Measurements from ENCODE around the gene SPATA25.

Gene SPATA25

GRCh38 chr20:45866454-45866853 is 21.0 kb downstream of the SPATA25 start:
- no peak for DNase-seq (ENCODE audit: low read depth in 2 of 2)

GRCh38 chr20:45863543-45864470 is 23.6 kb downstream of the SPATA25 start:
- no peak for DNase-seq (ENCODE audit: low read depth in 2 of 2)

GRCh38 chr20:45861221-45862075 is 26.0 kb downstream of the SPATA25 start:
- DNase-seq (ENCODE audit: low read depth in 2 of 2), result no peak

DNA sequence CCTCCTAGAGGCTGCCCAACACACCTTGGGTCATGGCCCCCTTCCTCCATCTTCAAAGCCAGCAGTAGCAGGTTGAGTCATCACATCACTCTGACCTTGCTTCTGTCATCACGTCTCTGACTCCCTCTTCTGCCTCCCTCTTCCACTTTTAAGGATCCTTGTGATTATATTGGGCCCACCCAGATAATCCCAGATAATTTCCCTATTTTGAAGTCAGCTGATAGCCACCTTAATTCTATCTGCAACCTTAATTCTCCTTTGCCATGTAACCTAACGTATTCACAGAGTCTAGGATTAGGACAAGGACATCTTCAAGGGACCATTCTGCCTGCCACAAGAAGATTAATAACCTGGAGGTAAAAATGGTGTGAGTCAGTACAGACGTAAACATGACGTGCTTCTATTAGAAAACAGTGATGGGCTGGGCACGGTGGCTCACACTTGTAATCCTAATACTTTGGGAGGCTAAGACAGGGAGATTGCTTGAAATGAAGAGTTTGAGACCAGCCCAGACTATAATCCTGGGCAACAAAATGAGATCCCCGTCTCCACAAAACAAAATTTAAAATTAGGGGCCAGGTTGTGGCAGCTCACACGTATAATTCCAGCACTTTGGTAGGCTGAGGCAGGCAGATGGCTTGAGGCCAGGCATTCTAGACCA is 26.7 kb downstream of the SPATA25 start:
- no peak for DNase-seq (ENCODE audit: low read depth in 2 of 2)

DNA sequence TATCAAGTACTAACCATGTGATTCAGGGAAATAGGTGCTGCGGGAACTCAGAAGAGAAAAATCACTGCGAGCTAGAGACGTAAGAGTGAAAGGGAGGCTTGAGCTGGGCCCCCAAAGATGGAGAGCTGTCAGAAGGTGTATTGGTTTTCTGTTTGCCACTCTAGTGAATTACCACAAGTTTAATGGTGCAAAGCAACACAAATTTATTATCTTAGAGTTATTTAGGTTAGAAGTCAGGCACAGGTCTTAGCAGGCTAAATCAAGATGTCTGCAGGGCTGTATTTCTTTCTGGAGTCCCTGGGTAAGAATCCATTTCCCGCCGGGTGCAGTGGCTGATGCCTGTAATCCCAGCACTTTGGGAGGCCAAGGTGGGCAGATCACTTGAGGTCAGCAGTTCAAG is 27.5 kb downstream of the SPATA25 start:
- DNase-seq (ENCODE audit: low read depth in 2 of 2), result no peak

GRCh38 chr20:45857882-45858216 is 29.6 kb downstream of the SPATA25 start:
- no peak for DNase-seq (ENCODE audit: low read depth in 2 of 2)

DNA sequence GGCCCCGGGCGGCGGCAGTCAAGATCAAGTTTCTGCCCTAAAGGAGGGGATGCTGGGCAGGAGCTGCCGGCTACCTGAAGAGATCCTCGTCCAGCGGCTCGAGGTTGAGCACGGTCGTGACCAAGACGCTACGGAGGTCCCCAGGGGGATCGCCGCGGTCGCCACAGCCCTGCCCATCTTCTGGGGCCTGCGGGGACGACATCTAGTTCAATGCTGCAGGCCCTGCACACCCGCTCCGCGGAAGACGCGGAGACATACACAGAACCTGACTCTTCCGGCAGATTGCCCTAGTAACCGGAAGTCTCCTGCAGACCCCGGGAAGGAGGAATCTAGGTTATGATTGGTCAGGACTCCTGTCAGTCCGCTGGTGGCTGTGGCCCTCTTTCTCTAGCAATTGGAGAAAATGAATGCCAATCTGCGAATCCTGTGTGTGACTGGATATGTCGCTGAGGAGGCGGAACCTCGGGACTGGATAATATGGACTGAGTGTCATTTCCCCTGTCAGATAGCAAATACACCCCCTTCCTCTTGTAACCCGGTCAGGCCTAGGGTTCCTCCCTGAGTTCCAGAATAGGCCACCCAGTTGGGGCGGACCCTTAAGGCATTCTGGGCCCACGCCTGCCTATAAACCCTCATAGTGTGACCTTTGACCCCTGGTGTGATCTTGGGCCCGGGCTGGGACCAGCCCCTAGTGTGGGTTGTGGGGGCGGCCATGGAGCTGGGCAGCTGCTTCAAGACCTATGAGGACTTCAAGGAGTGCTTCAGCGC is 30.1 kb downstream of the SPATA25 start, which contains the start of the genes ACOT8 and ZSWIM3:
Gene ACOT8 (minus strand): TSS at position 279 of the 768 bp plus-strand sequence. CDS start 77 bp downstream, at position 202.
Gene ZSWIM3 (plus strand): TSS at position 501 of the 768 bp plus-strand sequence. CDS start 212 bp downstream, at position 713.
- DNase-seq (ENCODE audit: low read depth in 2 of 2), result peak; percentile 73 to 80

- no peak for DNase-seq (ENCODE audit: low read depth in 2 of 2)
These were observed 33.9 kb downstream of the SPATA25 start for GRCh38 chr20:45853484-45853883.

DNA sequence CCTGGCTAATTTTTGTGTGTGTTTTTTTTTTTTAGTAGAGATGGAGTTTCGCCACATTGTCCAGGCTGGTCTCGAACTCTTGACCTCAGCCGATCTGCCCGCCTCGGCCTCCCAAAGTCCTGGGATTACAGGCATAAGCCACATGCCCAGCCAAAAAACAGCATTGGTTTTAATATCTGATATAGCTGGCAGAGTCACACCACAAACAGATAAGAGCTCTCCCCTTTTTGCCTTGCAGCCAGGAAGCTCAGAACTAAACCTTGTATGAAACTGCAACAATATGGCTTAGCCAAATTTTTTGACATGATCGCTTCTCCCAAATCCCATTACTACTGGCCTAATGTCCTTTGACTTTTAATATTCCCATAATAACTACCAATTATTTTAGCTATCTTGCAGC is 35.1 kb downstream of the SPATA25 start:
- no peak for DNase-seq (ENCODE audit: low read depth in 2 of 2)

DNA sequence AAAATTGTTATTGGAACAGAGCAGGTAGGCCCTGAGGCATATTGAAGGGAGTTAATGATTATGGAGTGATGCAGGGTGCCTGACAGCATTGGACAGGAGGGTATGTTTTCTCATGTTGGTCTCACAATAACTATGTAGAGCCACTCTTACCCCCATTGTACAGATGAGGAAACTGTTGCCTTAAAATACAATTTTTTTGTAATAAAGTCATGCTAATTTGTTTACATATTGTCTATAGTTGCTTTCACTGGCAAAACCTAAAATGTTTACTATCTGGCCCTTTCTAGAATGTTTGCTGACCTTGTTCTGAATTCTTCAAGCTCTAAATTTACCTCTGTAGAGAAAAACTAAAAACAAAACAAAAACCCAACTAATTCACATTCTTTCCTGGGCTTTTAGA is 35.9 kb downstream of the SPATA25 start:
- no peak for DNase-seq (ENCODE audit: low read depth in 2 of 2)

DNA sequence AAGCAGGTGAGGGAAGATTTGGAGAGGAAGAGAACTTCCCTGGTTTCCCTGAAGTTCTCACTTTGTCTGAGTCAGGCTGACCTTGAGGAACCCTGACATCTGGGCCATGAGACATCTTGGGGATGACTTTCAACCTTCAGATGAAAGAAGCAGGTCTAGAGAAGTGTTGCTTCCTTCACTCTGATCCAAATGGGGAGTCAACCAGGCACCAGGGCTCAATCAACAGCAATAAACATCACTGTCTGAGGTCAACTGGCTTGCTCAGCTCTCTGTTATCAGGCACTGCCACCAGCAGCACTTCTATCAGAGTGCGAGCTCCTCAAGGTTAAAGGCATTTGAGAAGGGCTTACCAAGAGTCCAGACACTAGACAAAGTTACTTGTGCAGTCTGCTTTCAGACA is 36.5 kb downstream of the SPATA25 start:
- no peak for DNase-seq (ENCODE audit: low read depth in 2 of 2)

DNA sequence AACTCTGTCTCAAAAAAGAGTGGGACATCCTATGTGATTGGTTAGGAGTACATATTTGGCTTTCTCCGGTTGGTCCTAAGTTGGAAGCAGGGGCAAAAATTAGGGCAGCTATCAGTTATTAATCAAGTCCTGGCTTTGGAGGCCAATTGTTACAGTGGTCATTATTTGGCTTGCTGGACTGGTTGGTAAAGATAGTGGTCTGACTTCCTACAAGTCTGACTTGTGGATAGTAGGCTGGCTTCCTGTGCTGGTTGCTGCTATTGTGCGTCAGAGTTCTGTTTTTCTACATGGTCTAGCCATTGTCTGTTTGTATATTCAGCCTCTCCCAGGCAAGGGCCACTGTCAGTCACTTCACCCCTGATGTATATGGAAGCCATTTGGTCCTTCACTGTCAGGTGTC is 37.2 kb downstream of the SPATA25 start:
- DNase-seq (ENCODE audit: low read depth in 2 of 2), result no peak

DNA sequence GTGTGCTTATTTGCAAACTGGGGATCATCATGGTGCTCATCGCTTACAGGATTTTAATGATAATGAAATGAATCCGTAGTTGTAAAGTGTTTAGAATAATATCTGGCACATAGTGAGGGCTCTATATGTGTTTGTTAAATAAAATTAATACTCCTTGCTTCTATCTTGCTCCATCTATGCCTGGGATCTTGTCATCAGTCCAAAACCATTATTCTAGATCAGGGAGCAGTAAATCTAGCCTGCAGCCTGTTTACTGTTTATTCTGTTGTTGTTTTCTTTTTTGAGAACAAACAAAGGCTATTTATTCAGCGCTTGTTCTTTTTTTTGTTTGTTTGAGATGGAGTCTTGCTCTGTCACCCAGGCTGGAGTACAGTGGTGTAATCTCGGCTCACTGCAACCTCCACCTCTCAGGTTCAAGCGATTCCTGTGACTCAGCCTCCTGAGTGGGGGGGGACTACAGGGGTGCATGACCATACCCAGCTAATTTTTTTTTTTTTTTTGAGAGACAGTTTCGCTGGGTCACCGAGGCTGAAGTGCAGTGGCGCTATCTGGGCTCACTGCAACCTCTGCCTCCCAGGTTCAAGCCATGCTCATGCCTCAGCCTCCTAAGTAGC is 38.3 kb downstream of the SPATA25 start:
- DNase-seq (ENCODE audit: low read depth in 2 of 2), result no peak

DNA sequence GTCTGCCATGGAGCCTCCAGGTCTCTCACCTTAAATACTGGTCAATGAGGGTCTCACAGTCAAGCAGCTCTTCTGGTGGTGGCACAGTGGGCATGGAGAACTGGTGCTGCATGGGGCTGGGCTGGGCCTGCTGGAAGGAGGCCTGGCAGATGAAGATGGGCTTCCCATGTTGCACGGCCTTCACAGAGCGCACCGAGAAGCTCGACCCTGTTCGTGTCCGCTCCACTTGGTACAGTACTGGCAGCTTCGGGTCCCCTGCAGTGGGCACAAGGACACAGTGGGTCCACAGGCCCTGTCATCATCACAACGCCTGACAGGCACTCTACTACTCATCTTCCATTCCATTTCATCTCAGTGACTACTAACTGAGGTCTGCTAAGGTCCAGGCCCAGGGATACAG is 39.0 kb downstream of the SPATA25 start:
- no peak for DNase-seq (ENCODE audit: low read depth in 2 of 2)

DNA sequence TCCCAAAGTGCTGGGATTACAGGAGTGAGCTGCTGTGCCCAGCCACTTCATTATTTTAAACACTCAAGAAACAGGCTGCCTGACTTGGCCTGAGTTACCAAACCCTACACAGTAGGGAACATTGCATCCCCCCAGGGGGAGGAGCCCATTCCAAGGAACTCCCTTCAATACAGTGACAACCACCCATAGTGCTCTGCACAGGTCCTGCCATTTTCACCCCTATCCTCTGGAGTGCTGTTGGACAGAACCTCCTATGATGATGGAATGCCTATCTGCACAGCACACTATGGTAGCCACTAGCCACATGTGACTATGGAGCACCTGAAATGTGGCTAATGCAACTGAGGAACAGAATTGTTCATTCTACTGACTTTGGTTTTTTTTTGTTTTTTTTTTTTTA is 42.0 kb downstream of the SPATA25 start:
- DNase-seq (ENCODE audit: low read depth in 2 of 2), result no peak

DNA sequence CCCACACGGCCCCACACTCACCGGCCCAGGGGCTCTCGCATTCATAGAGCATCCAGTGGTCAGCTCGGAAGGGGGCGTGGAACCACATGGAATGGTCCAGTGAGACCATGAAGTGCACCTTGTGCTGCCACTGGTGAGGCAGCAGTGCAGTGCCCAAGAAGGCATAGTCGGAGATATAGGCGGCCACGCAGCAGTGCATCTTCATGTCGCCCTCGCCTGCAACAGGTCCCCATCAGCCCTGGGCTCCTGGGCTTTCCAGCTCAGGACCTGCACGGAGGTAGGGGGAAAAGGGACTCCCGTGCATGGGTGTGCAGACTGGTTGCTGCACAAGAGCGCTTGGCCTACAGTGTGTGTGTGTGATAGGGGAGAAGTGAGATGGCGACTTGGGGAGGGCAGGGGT is 43.9 kb downstream of the SPATA25 start:
- DNase-seq (ENCODE audit: low read depth in 2 of 2), result no peak

DNA sequence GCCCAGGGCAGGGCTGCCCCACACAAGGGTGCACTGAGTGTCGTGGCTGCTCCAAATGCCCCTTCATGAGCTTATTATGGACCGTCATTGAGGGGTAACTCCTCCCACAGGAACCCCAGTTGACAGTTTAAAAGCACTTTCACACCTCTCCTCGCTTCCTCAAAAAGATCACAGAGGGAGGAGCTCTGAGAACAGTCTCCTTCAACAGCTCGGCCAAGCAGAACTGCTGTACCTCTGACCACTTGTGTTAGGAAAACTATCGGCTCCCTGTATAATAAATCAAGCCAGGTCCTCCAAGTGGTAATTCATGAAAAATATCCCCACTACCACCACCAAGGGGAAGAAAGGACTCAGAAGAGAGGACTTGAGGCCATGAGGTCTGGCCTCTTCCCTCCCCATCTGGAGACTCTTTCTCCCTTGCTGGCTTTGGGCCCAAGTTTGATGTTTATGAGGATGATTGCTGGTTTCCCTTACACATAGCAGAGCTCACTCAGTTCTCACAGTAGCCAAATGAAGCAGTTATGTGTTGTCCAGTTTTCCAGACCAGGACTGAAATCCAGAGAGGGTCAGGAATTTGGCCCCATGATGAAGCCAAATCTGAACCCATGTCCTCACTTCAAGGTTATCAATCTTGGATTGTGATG is 45.1 kb downstream of the SPATA25 start:
- no peak for DNase-seq (ENCODE audit: low read depth in 2 of 2)

- no peak for DNase-seq (ENCODE audit: low read depth in 2 of 2)
These were observed 45.9 kb downstream of the SPATA25 start for GRCh38 chr20:45841407-45842129.

DNA sequence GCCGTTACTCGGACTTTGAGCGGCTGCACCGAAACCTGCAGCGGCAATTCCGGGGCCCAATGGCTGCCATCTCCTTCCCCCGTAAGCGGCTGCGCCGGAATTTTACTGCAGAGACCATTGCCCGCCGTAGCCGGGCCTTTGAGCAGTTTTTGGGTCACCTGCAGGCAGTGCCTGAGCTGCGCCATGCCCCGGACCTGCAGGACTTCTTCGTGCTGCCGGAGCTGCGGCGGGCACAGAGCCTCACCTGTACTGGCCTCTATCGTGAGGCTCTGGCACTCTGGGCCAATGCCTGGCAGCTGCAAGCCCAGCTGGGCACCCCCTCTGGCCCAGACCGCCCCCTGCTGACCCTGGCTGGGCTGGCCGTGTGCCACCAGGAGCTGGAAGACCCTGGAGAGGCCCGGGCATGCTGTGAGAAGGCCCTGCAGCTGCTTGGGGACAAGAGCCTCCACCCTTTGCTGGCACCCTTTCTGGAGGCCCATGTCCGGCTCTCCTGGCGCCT is 46.7 kb downstream of the SPATA25 start:
- DNase-seq (ENCODE audit: low read depth in 2 of 2), result no peak

DNA sequence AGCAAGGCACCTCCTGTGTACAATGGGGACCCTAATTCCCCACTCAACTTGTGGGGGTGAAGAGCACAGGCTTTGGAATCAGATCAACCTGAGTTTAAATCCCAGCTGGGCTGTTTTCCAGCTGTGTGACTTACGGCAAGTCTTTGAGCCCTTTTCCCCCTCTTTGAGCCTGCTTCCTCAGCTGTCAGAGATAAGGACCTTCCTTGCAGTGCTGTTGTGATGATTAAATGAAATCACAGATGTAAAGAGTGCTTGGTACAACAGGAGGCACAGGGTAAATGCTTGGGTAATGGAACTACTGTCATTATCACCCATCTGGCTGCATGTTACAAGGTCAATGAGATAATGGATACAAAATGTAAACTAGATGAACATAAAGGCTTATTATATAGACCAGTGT is 50.6 kb downstream of the SPATA25 start:
- no peak for DNase-seq (ENCODE audit: low read depth in 2 of 2)

Data from stimulated activated CD8-positive, alpha-beta memory T cell treated with anti-CD3 and anti-CD28 coated beads, Interleukin-2, amount 100 ng/mL, for 1 hour (primary cell).